HCT116 (cell line): ENCODE measurements around the gene RELA. TPM values are rescaled to one million over a fixed set of nuclear protein-coding genes. Genes with fewer than 3 reads are reported as not detected.
A peak's percentile ranks its signal among the peaks of the same experiment; 100 is the strongest.

Experiments
- ATAC-seq: fragments of 200-7000 bp; cut with Tn5 transposase; 2 replicates; pipeline ENCODE4 v1.9.1; 2020; ENCODE audit warnings: mild to moderate bottlenecking, moderate library complexity
- BruUV-seq: library from RNA; stranded (reverse); fragments of 400-500 nt; replicated peaks from 2 replicates; lab custom pipeline; 2021; lab: Mats Ljungman, UMichigan
- CTCF ChIA-PET: fragments of 300-600 bp; sonication (Branson Sonifier 250); formaldehyde crosslinking; loops from one replicate; lab custom pipeline; 2021; ENCODE audit warnings: antibody characterized with exemption; lab: Charles Lee
- POLR2A ChIA-PET: fragments of 300-600, 350-600 bp; sonication (Branson Sonifier 250); formaldehyde crosslinking; loops from one replicate; lab custom pipeline; 2021; ENCODE audit warnings: antibody characterized with exemption; lab: Charles Lee
- RAD21 ChIA-PET, 2 experiments: fragments of 300-600 bp; sonication (Branson Sonifier 250); formaldehyde crosslinking; loops; one replicate each; lab custom pipeline; 2023; ENCODE audit warnings: low total read pairs in 2 of 2; ENCODE audit not compliant: uncharacterized antibody in 2 of 2, unreplicated experiment in 2 of 2, low non-redundant PET in 1 of 2; lab: Charles Lee
- DNase-seq: peaks from one replicate; pipeline ENCODE4 v3.0.0-alpha.2; 2010; ENCODE audit warnings: low read depth, low spot score
- H2AFZ ChIP-seq: fragments of 200-600 bp; shearing (Covaris generic), sonication (generic); 2 replicates; pipeline ENCODE4 v1.6.1; 2017; ENCODE audit warnings: low read depth, mixed run types, mixed read lengths, antibody characterized with exemption, low read length; ENCODE audit not compliant: poor library complexity, severe bottlenecking
- H3K27ac ChIP-seq: 2 replicates; pipeline ENCODE4 v1.5.1; 2012; ENCODE audit warnings: low read depth, low read length
- H3K27me3 ChIP-seq: fragments of 200-600 bp; sonication (generic); 2 replicates; pipeline ENCODE4 v1.6.1; 2016; ENCODE audit warnings: mixed run types, low read length, mixed read lengths; ENCODE audit not compliant: insufficient read depth
- H3K36me3 ChIP-seq, 2 experiments: fragments of 200-500 bp in 1 of 2; fragments of 200-600 bp in 1 of 2; sonication (Bioruptor generic) in 1 of 2; sonication (generic) in 1 of 2; 2 replicates each; pipeline versions ENCODE4 v1.5.1 to v1.6.1; 2014 to 2016; ENCODE audit warnings: low read length in 2 of 2, inconsistent platforms in 1 of 2, mixed read lengths in 1 of 2, mixed run types in 1 of 2; ENCODE audit not compliant: insufficient read depth in 2 of 2, control insufficient read depth in 1 of 2
- H3K4me1 ChIP-seq, 2 experiments: fragments of 200-600 bp in 1 of 2; sonication (generic) in 1 of 2; 2 replicates each; pipeline versions ENCODE4 v1.5.1 to v1.6.1; 2012 to 2017; ENCODE audit warnings: low read length in 2 of 2, inconsistent platforms in 1 of 2, mild to moderate bottlenecking in 1 of 2, mixed read lengths in 1 of 2, mixed run types in 1 of 2, moderate library complexity in 1 of 2; ENCODE audit not compliant: insufficient read depth in 2 of 2, control insufficient read depth in 1 of 2
- H3K4me2 ChIP-seq: fragments of 200-600 bp; sonication (generic); 2 replicates; pipeline ENCODE4 v1.6.1; 2017; ENCODE audit warnings: mixed run types, low read length, mixed read lengths
- H3K4me3 ChIP-seq, 2 experiments: fragments of 200-600 bp in 1 of 2; sonication (generic) in 1 of 2; replicated peaks in 1 of 2; 2 replicates each; pipeline ENCODE4 v1.5.1; 2011 to 2016; ENCODE audit warnings: low read length in 2 of 2, control low read depth in 1 of 2, low read depth in 1 of 2, mild to moderate bottlenecking in 1 of 2, mixed read lengths in 1 of 2, mixed run types in 1 of 2
- H3K79me2 ChIP-seq: fragments of 200-600 bp; sonication (generic); 2 replicates; pipeline ENCODE4 v1.6.1; 2017; ENCODE audit warnings: mild to moderate bottlenecking, mixed run types, low read length, moderate library complexity, mixed read lengths; ENCODE audit not compliant: insufficient read depth
- H3K9ac ChIP-seq: fragments of 200-600 bp; sonication (generic); 2 replicates; pipeline ENCODE4 v1.6.1; 2016; ENCODE audit warnings: low read length, mixed read lengths
- H3K9me2 ChIP-seq: fragments of 200-600 bp; sonication (generic), shearing (Covaris generic); 2 replicates; pipeline ENCODE4 v1.6.1; 2017; ENCODE audit warnings: mixed run types, mild to moderate bottlenecking, moderate library complexity; ENCODE audit not compliant: insufficient read depth
- H3K9me3 ChIP-seq, 2 experiments: fragments of 200-500 bp in 1 of 2; fragments of 200-600 bp in 1 of 2; sonication (Bioruptor generic) in 1 of 2; sonication (generic) in 1 of 2; 2 replicates each; pipeline ENCODE4 v1.6.1; 2014 to 2017; ENCODE audit warnings: low read length in 2 of 2, mixed read lengths in 2 of 2, inconsistent platforms in 1 of 2, low read depth in 1 of 2, mild to moderate bottlenecking in 1 of 2, mixed run types in 1 of 2, moderate library complexity in 1 of 2; ENCODE audit not compliant: control insufficient read depth in 1 of 2, insufficient read depth in 1 of 2
- H4K20me1 ChIP-seq: fragments of 200-600 bp; sonication (generic), shearing (Covaris generic); 2 replicates; pipeline ENCODE4 v1.6.1; 2017; ENCODE audit warnings: mixed run types, mild to moderate bottlenecking, moderate library complexity; ENCODE audit not compliant: insufficient read depth
- ELF1 ChIP-seq: IDR thresholded peaks from 2 replicates; pipeline ENCODE4 v1.6.1; 2012; ENCODE audit warnings: low read depth, borderline replicate concordance
- FOSL1 ChIP-seq: IDR thresholded peaks from 2 replicates; pipeline ENCODE4 v1.6.1; 2012; ENCODE audit warnings: low read depth
- SIN3A ChIP-seq: IDR thresholded peaks from 2 replicates; pipeline ENCODE4 v1.6.1; 2012; ENCODE audit warnings: low read depth
- SRF ChIP-seq: IDR thresholded peaks from 2 replicates; pipeline ENCODE4 v1.6.1; 2012; ENCODE audit warnings: low read depth
- intact Hi-C: fragments of 100-400 bp; cut with micrococcal nuclease; formaldehyde crosslinking; loops from 2 replicates; pipeline ENCODE4 v1.10.0; 2022
- total RNA-seq: library from RNA; stranded (reverse); gene quantifications from one replicate; pipeline ENCODE4 v1.2.1, GENCODE V29; 2021; ENCODE audit not compliant: unreplicated experiment
- TF ChIP-seq, protein P1 (sequence below): IDR thresholded peaks from 2 replicates; pipeline ENCODE4 v1.6.1; 2012; ENCODE audit warnings: low read depth

Gene RELA
- total RNA-seq, 1 experiment from 2014 or later, result 78.5 TPM

DNA sequence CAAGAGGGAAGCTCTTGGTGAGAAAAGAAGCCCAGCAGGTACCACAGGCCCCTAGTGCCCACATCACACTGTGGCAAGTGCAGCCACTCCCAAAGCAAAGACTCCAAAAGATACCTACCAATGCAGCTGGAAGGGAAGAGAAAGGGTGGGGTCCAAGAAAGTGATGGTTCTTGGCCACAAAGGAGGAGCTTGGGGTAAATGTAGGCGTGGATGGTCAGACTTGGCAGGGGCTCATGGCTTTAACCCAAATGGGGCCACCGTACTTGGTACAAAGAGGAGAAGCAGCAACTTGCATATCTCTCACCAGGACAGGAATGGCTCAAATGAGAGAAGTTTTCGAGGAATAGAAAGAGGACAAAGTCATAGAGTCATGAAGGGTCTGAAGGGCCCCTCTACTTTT, 53.5 kb downstream of the RELA start:
- Histone ChIP-seq H3K36me3 (peaks cover 11 to 22% of the 10 kb centered on the region in 2 experiments; a peak in 3 of 4 replicates), H3K9ac (no peak overlapping the region), H3K4me2 (no peak overlapping the region), H3K27me3 (no peaks in the 10 kb centered on the region), H3K9me2 (no peaks in the 10 kb centered on the region), H3K4me1 (peaks cover 13 to 61% of the 10 kb centered on the region in 2 experiments), H2AFZ (no peak overlapping the region), H3K79me2 (peaks cover 44% of the 10 kb centered on the region), H3K4me3 (no peak overlapping the region), H4K20me1 (no peaks in the 10 kb centered on the region), H3K9me3 (no peaks in the 10 kb centered on the region), H3K27ac (peak overlapping the region; percentile 11)
- DNase-seq (no peak), ATAC-seq (no peak)
- TF ChIP-seq ELF1 (no peak), SIN3A (no peak), SRF (no peak), FOSL1 (no peak)
- TF ChIP-seq, protein P1, sequence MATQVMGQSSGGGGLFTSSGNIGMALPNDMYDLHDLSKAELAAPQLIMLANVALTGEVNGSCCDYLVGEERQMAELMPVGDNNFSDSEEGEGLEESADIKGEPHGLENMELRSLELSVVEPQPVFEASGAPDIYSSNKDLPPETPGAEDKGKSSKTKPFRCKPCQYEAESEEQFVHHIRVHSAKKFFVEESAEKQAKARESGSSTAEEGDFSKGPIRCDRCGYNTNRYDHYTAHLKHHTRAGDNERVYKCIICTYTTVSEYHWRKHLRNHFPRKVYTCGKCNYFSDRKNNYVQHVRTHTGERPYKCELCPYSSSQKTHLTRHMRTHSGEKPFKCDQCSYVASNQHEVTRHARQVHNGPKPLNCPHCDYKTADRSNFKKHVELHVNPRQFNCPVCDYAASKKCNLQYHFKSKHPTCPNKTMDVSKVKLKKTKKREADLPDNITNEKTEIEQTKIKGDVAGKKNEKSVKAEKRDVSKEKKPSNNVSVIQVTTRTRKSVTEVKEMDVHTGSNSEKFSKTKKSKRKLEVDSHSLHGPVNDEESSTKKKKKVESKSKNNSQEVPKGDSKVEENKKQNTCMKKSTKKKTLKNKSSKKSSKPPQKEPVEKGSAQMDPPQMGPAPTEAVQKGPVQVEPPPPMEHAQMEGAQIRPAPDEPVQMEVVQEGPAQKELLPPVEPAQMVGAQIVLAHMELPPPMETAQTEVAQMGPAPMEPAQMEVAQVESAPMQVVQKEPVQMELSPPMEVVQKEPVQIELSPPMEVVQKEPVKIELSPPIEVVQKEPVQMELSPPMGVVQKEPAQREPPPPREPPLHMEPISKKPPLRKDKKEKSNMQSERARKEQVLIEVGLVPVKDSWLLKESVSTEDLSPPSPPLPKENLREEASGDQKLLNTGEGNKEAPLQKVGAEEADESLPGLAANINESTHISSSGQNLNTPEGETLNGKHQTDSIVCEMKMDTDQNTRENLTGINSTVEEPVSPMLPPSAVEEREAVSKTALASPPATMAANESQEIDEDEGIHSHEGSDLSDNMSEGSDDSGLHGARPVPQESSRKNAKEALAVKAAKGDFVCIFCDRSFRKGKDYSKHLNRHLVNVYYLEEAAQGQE, result no peak
- intact Hi-C loops, result no loop called here
- BruUV-seq, result no TSS peak
- RAD21 ChIA-PET, result no interaction called here
- POLR2A ChIA-PET, result interaction anchor here (1.1 to 1.4 kb wide), 2 partner anchors 50 to 62 kb away, joined by 3 to 6 read pairs; no protein-coding TSS in a partner anchor
- CTCF ChIA-PET, result interaction anchor here (0.6 kb wide), 1 partner anchor 209 kb away, joined by 3 read pairs; no protein-coding TSS in a partner anchor
